Pancreas (tissue), 10 donors: ENCODE data around the gene CBARP. TPM values are rescaled to one million over a fixed set of nuclear protein-coding genes. Genes with fewer than 3 reads are reported as not detected.

ENCODE experiments used
- ATAC-seq, 4 donors: fragments of 200-7000 bp; cut with Tn5 transposase; one replicate each; pipeline versions ENCODE4 v1.8.0 to v1.9.1; 2020; ENCODE audit warnings: mild to moderate bottlenecking in 4 of 4, moderate library complexity in 4 of 4
- DNase-seq, 6 donors: peaks; one replicate each; pipeline ENCODE4 v3.0.0-alpha.2; 2020
- FAIRE-seq: peaks from 2 replicates; lab custom pipeline; 2012; peaks lifted over from hg19 to GRCh38; lab: Jason Lieb, UNC
- H3K27ac ChIP-seq, 4 donors: fragments of 200-600 bp; sonication (generic); 1 replicate in 3 of 4; 2 replicates in 1 of 4; pipeline versions ENCODE4 v1.5.0 to v1.8.0; 2020
- H3K27me3 ChIP-seq, 4 donors: fragments of 200-600 bp; one replicate each; pipeline ENCODE4 v1.8.0; 2021
- H3K36me3 ChIP-seq, 3 donors: fragments of 200-600 bp; sonication (generic) in 1 of 3; one replicate each; pipeline versions ENCODE4 v1.5.0 to v1.8.0; 2020 to 2021
- H3K4me1 ChIP-seq, 3 donors: fragments of 200-600 bp; one replicate each; pipeline ENCODE4 v1.8.0; 2021
- H3K4me3 ChIP-seq, 4 donors: fragments of 200-600 bp; sonication (generic) in 2 of 4; one replicate each; pipeline versions ENCODE4 v1.5.0 to v1.8.0; 2020 to 2021
- H3K9me3 ChIP-seq, 4 donors: fragments of 200-600 bp; one replicate each; pipeline ENCODE4 v1.8.0; 2021
- CTCF ChIP-seq, 4 donors: fragments of 200-600 bp; sonication (generic) in 3 of 4; IDR thresholded peaks; one replicate each; pipeline versions ENCODE4 v1.5.0 to v1.8.0; 2021; ENCODE audit warnings: antibody characterized with exemption in 4 of 4
- WGBS, 2 donors: extraction: QIAGEN DNeasy Blood & Tissue Kit; methylation state at CpG; one replicate each; pipeline ENCODE4 v1.1.7; 2013; 5-methylcytosine and 5-hydroxymethylcytosine counted together
- intact Hi-C, 3 donors: fragments of 100-400 bp; cut with DNase I; formaldehyde crosslinking; loops; one replicate each; pipeline versions ENCODE4 v1.11.1 to v1.14.2; 2022
- polyA plus RNA-seq, 2 donors: library from polyadenylated mRNA; stranded (reverse); fragments of 200-250 nt; gene quantifications; one replicate each; pipeline ENCODE4 v1.2.3, GENCODE V29; 2013
- total RNA-seq, 6 donors: library from RNA; stranded (reverse); fragmentation: NEBNext Ultra II Directional in 4 of 6; extraction: Animal tissue kit (Norgen Biotek cat#: 25700) in 4 of 6; gene quantifications; one replicate each; pipeline versions ENCODE4 v1.2.1 to v1.2.4, GENCODE V29; 2021 to 2023
- donor health status: healthy with polysubstance abuse.
- donor health status: DM: no; HTN: no; CAD: no; lungs with moderate emphysema.
- donor health status: DM: no; HTN: no; CAD: no.
- donor health status: control.
- donor health status: control.
- donor health status: Bipolar disorder and iron deficiency.
- donor health status: DM: yes; HTN: yes; CAD: no.
- donor health status: DM: no; HTN: no; CAD: no.
- donor health status: DM: no; HTN: no; CAD: no.
- donor health status: DM: yes; HTN: yes; CAD: no.

The CBARP gene
- total and polyA plus RNA-seq, 8 donors = 0.16 to 2.6 (median 0.74) TPM

GRCh38 chr19:1220477-1220930, 17.3 kb downstream of the CBARP start:
- DNase-seq (peak in 2 of 6 donors; percentile 45 to 76), ATAC-seq (peak in 1 of 4 donors; percentile 2), FAIRE-seq (no peak)
- TF ChIP-seq CTCF (IDR thresholded peaks at IDR 0.05) = no peak
- Histone ChIP-seq H3K27me3 (no peaks in the 10 kb centered on the region), H3K4me1 (peaks cover 5 to 9% (median 7%) of the 10 kb centered on the region in 3 donors), H3K27ac (no peak overlapping the region), H3K4me3 (no peak overlapping the region), H3K9me3 (no peaks in the 10 kb centered on the region), H3K36me3 (peaks cover 0 to 20% (median 8%) of the 10 kb centered on the region in 3 donors)
- WGBS, 2 donors = 82 to 84% methylated on average over 28 to 33 of the region's 33 CpGs
- intact Hi-C loops = no loop called here

- intact Hi-C loops = no loop called here
- Histone ChIP-seq H3K4me3 (no peak overlapping the region), H3K27me3 (no peaks in the 10 kb centered on the region), H3K4me1 (peaks cover 11 to 14% (median 13%) of the 10 kb centered on the region in 3 donors), H3K27ac (no peak overlapping the region), H3K36me3 (peaks cover 0 to 20% (median 8%) of the 10 kb centered on the region in 3 donors), H3K9me3 (no peaks in the 10 kb centered on the region)
- no peak for TF ChIP-seq CTCF (IDR thresholded peaks at IDR 0.05)
- FAIRE-seq (no peak), DNase-seq (peak in 1 of 6 donors; percentile 74), ATAC-seq (no peak)
- 89 to 93% methylated on average over 19 of the region's 19 CpGs for WGBS, 2 donors
Observed at GRCh38 chr19:1219786-1220476, 17.9 kb downstream of the CBARP start.

- FAIRE-seq (no peak), DNase-seq (peak in 2 of 6 donors; percentile 28 to 69), ATAC-seq (no peak)
- intact Hi-C loops = no loop called here
- H3K4me1 ChIP-seq = peaks cover 18 to 24% (median 19%) of the 10 kb centered on the region in 3 donors
- H3K27me3 ChIP-seq = no peaks in the 10 kb centered on the region
- no peak overlapping the region for H3K27ac ChIP-seq
- H3K4me3 ChIP-seq = no peak overlapping the region
- 88 to 90% methylated on average over 34 to 37 of the region's 37 CpGs for WGBS, 2 donors
- peaks cover 0 to 20% (median 8%) of the 10 kb centered on the region in 3 donors for H3K36me3 ChIP-seq
- no peaks in the 10 kb centered on the region for H3K9me3 ChIP-seq
- no peak for TF ChIP-seq CTCF (IDR thresholded peaks at IDR 0.05)
Observed at GRCh38 chr19:1218751-1219567, 18.8 kb downstream of the CBARP start.

- no peak for FAIRE-seq
- Histone ChIP-seq H3K4me3 (no peak overlapping the region), H3K27me3 (no peaks in the 10 kb centered on the region), H3K4me1 (peaks cover 18 to 34% (median 19%) of the 10 kb centered on the region in 3 donors), H3K9me3 (no peaks in the 10 kb centered on the region), H3K36me3 (peaks cover 0 to 12% (median 8%) of the 10 kb centered on the region in 3 donors), H3K27ac (no peak overlapping the region)
- peak in 2 of 6 donors; percentile 35 to 61 for DNase-seq
- ATAC-seq = no peak
- WGBS, 2 donors = 75 to 83% methylated on average over 12 to 15 of the region's 15 CpGs
- no peak for TF ChIP-seq CTCF (IDR thresholded peaks at IDR 0.05)
- intact Hi-C loops = no loop called here
Observed at GRCh38 chr19:1217366-1217765, 20.4 kb downstream of the CBARP start.
